Bronchial epithelial cell (primary cell): ENCODE measurements around the gene NEMP2. TPM values are rescaled to one million over a fixed set of nuclear protein-coding genes. Genes with fewer than 3 reads are reported as not detected.
"Not testable (repeated sequence)": the region's sequence is repeated elsewhere in the genome, so short reads cannot be mapped to it uniquely, and the experiment has no call there.

ENCODE experiments used
- DNase-seq: peaks from one replicate; pipeline ENCODE4 v3.0.0-alpha.2; 2010; ENCODE audit warnings: low read depth
- FAIRE-seq: peaks from 2 replicates; lab custom pipeline; 2011; peaks lifted over from hg19 to GRCh38; lab: Jason Lieb, UNC
- H3K27me3 ChIP-seq: 2 replicates; pipeline ENCODE4 v1.5.1; 2011; ENCODE audit warnings: low read length; ENCODE audit not compliant: control insufficient read depth, insufficient read depth
- H3K36me3 ChIP-seq: 2 replicates; pipeline ENCODE4 v1.5.1; 2011; ENCODE audit warnings: low read length; ENCODE audit not compliant: control insufficient read depth, insufficient read depth
- H3K4me3 ChIP-seq: 2 replicates; pipeline ENCODE4 v1.5.1; 2011; ENCODE audit warnings: mild to moderate bottlenecking, low read depth, low read length, control low read depth
- total RNA-seq: library from RNA; depleted of rRNA; stranded (reverse); fragments of >200 nt; gene quantifications from 2 replicates; pipeline ENCODE4 v1.2.1, GENCODE V29; 2014
- TF ChIP-seq, protein P1 (sequence below): IDR thresholded peaks from 2 replicates; pipeline ENCODE4 v1.5.1; 2011; ENCODE audit warnings: mild to moderate bottlenecking, moderate library complexity, low read length, control low read depth, inconsistent platforms; ENCODE audit not compliant: insufficient read depth, severe bottlenecking

The NEMP2 gene
- total RNA-seq, 1 donor from 2014 or later, result 1.8 TPM

DNA sequence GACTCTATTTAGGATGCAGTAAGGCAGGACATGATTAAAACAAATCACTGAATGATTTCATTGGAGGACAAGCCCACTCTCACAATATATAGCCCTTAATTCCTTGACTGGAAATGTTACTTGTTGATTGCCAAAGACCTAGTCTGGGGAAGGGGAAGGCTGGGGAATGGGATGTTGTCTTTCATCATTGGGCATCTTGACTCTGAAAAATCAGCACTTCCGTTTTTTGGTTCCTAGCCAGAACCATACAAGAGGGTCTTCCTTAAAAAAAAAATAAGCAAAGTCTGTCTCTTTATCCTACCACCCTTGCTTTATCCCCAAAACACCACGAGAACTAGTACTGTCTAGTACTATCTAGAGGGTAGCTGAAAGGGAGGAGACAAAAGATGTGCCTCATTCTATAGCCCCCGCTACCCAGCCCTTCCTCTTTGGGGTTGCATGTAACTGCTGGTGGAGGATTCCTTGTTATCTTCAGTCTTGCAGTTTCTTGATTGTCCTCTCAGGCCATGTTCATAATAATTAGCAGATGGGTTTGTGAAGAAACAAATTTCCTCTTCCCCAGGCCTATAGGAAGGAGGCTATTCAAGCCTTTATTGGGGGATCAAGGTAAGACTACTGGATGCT, 55.8 kb downstream of the NEMP2 start:
- H3K36me3 ChIP-seq, result no peaks in the 10 kb centered on the region
- no peaks in the 10 kb centered on the region for H3K27me3 ChIP-seq
- TF ChIP-seq, protein P1, sequence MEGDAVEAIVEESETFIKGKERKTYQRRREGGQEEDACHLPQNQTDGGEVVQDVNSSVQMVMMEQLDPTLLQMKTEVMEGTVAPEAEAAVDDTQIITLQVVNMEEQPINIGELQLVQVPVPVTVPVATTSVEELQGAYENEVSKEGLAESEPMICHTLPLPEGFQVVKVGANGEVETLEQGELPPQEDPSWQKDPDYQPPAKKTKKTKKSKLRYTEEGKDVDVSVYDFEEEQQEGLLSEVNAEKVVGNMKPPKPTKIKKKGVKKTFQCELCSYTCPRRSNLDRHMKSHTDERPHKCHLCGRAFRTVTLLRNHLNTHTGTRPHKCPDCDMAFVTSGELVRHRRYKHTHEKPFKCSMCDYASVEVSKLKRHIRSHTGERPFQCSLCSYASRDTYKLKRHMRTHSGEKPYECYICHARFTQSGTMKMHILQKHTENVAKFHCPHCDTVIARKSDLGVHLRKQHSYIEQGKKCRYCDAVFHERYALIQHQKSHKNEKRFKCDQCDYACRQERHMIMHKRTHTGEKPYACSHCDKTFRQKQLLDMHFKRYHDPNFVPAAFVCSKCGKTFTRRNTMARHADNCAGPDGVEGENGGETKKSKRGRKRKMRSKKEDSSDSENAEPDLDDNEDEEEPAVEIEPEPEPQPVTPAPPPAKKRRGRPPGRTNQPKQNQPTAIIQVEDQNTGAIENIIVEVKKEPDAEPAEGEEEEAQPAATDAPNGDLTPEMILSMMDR, result no peak
- DNase-seq, result no peak
- no peak overlapping the region for H3K4me3 ChIP-seq
- FAIRE-seq, result no peak

DNA sequence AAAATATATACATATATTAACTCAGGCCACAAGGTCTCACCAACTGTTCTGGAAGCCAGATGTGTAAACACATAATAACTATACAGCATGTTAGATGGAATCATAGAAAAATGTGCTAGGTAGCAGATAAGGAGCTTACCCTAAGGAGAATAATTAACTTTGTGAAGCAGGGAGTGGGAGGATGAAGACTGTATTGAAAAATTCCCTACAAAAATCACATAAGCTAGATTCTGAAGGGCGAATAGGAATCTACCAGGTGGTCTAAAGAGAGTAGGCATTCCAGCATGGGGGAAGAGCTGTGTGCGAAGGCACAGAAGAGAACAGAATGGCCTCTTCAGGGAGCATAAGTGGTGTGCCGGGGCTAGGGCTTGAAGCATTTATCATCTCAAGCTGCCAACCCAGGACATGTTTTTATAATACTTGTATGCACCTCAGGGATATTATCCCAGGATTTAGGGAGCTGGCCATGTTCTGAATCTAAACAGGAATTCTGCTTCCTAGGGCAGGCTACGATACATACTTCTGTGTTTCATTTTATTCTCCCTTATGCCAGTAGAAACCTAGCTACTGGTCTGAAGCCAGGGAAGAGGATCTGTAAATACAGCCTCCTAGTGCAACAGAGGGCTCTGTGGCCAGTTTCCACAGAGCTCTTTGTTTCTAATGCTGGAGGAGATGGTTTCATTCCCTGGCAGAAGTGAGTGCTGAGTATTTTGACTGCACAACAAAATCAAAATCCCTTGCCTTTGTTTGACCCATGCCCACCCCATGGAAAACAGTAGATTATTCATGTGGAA, 56.7 kb downstream of the NEMP2 start:
- DNase-seq, result no peak
- no peaks in the 10 kb centered on the region for H3K36me3 ChIP-seq
- no peak overlapping the region for H3K4me3 ChIP-seq
- no peaks in the 10 kb centered on the region for H3K27me3 ChIP-seq
- no peak for FAIRE-seq
- TF ChIP-seq, protein P1, result no peak

DNA sequence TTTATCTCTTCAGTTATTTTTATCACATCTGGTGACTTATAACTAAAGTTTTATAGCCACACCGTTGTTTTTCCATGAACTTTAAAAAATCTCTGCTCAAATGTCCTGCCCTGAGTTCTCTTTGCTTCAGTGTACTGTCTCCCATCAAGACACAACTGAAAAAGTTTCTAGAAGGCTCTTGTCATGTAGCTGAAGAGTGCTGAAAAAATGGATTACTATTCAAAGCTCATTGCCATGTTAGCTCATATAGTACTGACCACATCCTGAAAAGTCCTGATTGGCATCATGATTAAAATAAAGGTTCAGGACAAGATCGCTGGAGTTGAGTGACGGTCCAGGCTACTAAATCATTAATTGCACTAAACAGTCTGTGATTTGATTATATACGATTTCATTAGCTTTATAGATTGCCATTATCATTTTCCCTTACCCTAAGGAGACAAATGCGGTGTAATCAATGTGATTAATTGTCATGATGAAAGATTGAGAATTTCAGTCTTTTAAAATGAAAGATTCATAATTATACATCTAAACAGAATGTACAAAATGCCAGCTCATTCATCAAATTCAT, 64.2 kb downstream of the NEMP2 start:
- FAIRE-seq (no peak), DNase-seq (no peak)
- Histone ChIP-seq H3K27me3 (no peaks in the 10 kb centered on the region), H3K4me3 (no peak overlapping the region), H3K36me3 (peaks cover 3% of the 10 kb centered on the region)
- TF ChIP-seq, protein P1, result no peak

DNA sequence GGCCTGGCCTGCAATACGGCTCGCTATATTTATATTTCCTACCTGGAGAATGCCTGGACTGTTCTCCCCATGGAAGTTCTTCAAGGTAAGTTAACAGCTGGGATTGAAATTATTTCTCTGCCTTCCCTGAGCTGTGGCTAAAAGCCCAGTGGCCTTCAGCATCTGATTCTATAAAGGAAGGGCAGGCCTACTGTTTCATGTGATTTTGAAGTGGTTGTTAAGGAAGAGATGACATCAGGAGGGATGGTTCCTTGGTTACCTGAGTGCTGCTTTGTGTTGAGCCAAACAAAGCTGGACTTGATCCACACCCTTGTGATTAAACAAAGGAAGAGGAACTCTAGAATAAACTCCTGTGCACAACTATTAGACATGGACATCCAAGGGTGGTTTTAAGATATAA, 64.8 kb downstream of the NEMP2 start:
- FAIRE-seq, result peak; percentile 13
- DNase-seq, result peak; percentile 96
- Histone ChIP-seq H3K27me3 (no peaks in the 10 kb centered on the region), H3K4me3 (no peak overlapping the region), H3K36me3 (peaks cover 3% of the 10 kb centered on the region)
- TF ChIP-seq, protein P1, result no peak

DNA sequence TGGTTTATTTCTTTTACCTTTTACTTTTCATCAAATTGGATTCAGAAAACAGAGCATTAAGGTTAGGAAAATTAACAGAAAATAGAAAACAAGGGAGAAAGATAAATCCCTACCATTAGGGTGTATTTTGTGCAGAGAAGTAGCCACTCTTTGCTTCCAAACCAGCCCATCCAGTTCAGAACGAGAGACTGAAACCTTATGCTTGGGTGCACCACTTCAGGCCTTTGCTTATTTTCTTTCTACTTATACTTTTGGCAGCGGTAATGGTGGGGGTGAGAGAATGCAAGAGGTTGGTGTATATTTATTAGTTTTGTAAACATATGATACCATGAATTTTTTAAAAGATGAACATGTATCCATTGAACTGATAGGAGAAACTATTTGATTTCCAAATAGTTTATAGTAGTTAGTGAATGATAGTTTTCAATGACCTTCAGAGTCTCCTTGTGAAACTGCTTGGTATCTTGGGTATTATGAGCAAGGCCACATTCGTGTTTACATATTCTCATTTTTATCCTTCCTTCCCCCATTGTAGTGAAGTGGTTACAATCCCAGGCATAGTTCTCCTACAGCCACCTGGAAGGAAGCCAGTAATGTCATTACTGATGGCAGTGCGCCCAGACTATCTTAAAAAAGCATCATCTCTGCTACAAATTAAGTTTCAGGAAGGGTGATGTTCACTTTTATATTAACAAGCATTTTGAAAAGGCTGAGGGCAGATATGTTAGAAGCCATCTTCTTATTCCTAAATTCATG, 65.5 kb downstream of the NEMP2 start:
- TF ChIP-seq, protein P1, result no peak
- peak; percentile 92 for DNase-seq
- Histone ChIP-seq H3K27me3 (no peaks in the 10 kb centered on the region), H3K4me3 (no peak overlapping the region), H3K36me3 (peaks cover 3% of the 10 kb centered on the region)
- no peak for FAIRE-seq

DNA sequence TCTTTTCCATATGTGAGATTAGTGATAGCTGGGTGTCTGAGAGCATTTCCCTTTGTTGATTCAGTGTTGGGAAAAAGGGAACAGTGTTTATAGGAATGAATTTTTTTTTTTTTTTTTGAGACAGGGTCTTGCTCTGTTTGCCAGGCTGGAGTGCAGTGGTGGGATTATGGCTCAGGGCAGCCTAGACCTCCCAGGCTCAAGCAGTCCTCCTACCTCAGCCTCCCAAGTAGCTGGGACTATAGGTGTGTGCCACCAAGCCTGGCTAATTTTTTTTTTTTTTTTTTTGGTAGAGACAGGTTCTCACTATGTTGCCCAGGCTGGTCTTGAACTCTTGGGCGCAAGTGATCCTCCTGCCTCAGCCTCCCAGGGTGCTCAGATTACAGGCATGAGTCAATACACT, 66.2 kb downstream of the NEMP2 start:
- H3K4me3 ChIP-seq, H3K27me3 ChIP-seq, FAIRE-seq, H3K36me3 ChIP-seq, DNase-seq: not testable (repeated sequence)
